Measurements from ENCODE around the gene SLIT3.

DNA sequence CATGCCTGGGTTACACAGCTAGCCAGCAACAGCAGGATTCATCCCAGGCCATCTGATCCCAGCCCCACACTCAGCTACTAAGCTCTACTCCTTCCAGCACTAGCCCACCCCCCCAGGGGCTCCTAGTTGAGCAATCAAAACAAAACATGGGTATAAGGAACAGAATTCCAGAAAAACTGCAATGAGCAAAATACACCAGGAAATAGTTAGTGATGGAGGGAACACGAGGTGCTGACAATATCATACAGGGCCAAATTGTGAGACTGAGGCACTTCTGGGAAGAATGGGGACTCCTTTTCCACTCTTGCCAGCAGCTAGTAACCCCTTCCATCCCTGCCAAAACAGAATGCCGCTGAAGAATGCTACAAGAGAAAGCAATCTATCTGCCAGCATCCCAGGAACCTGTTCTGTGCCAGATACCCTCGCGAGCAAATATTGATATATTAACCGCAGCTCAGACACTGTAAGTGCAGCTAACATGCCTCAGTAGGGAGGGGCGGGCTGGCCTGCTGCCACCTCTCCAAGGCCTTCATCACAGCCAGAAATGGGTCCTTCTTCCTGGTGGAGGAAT is 161.4 kb downstream of the SLIT3 start:
- TF ChIP-seq, protein P1, sequence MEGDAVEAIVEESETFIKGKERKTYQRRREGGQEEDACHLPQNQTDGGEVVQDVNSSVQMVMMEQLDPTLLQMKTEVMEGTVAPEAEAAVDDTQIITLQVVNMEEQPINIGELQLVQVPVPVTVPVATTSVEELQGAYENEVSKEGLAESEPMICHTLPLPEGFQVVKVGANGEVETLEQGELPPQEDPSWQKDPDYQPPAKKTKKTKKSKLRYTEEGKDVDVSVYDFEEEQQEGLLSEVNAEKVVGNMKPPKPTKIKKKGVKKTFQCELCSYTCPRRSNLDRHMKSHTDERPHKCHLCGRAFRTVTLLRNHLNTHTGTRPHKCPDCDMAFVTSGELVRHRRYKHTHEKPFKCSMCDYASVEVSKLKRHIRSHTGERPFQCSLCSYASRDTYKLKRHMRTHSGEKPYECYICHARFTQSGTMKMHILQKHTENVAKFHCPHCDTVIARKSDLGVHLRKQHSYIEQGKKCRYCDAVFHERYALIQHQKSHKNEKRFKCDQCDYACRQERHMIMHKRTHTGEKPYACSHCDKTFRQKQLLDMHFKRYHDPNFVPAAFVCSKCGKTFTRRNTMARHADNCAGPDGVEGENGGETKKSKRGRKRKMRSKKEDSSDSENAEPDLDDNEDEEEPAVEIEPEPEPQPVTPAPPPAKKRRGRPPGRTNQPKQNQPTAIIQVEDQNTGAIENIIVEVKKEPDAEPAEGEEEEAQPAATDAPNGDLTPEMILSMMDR (IDR thresholded peaks at IDR 0.05; ENCODE audit: poor library complexity): no peak
- TF ChIP-seq EZH2 (IDR thresholded peaks at IDR 0.05; ENCODE audit: borderline replicate concordance) (no peak), EZH2phosphoT487 (IDR thresholded peaks at IDR 0.05; ENCODE audit: low read depth, severe bottlenecking, unreplicated experiment) (no peak)
